ENCODE results near the gene CNN1.

Gene CNN1

GRCh38 chr19:11504502-11505031, 34.1 kb upstream of the CNN1 start:
- H3K4me3 ChIP-seq, result peak overlapping the region; percentile 93
- no peak overlapping the region for H3K9ac ChIP-seq (ENCODE audit: insufficient read length)
- no peaks in the 10 kb centered on the region for H3K36me3 ChIP-seq (ENCODE audit: insufficient read depth, low read length)
- TF ChIP-seq FOXP2 (optimal IDR thresholded peaks at IDR 0.05; ENCODE audit: control extremely low read depth, extremely low read length, insufficient read depth), result no peak
- no peak for TF ChIP-seq EZH2 (IDR thresholded peaks at IDR 0.05)
- TF ChIP-seq POLR2AphosphoS5 (IDR thresholded peaks at IDR 0.05; ENCODE audit: borderline replicate concordance, low read depth, low read length), result no peak
- peak overlapping the region; percentile 69 for H3K27ac ChIP-seq
- H3K9me3 ChIP-seq (ENCODE audit: low read depth, low read length), result no peaks in the 10 kb centered on the region
- no peak for DNase-seq (ENCODE audit: low read depth, low spot score)

GRCh38 chr19:11505032-11505503, 33.6 kb upstream of the CNN1 start:
- Histone ChIP-seq H3K9me3 (ENCODE audit: low read depth, low read length) (no peaks in the 10 kb centered on the region), H3K36me3 (ENCODE audit: insufficient read depth, low read length) (no peaks in the 10 kb centered on the region), H3K4me3 (peak overlapping the region; percentile 93), H3K27ac (peak overlapping the region; percentile 84), H3K9ac (ENCODE audit: insufficient read length) (peak overlapping the region; percentile 81)
- TF ChIP-seq EZH2 (IDR thresholded peaks at IDR 0.05) (no peak), FOXP2 (optimal IDR thresholded peaks at IDR 0.05; ENCODE audit: control extremely low read depth, extremely low read length, insufficient read depth) (no peak), POLR2AphosphoS5 (IDR thresholded peaks at IDR 0.05; ENCODE audit: borderline replicate concordance, low read depth, low read length) (no peak; the same call in 1 of the 2 replicates)
- DNase-seq (ENCODE audit: low read depth, low spot score), result peak; percentile 50

- H3K4me3 ChIP-seq, result peak within 1 kb of the TSS; percentile 93
- DNase-seq (ENCODE audit: low read depth, low spot score), result peak; percentile 81
- peak within 1 kb of the TSS; percentile 81 for H3K9ac ChIP-seq (ENCODE audit: insufficient read length)
Measured at GRCh38 chr19:11505504-11506100, 33.0 kb upstream of the CNN1 start, which contains the start of gene ZNF653. Gene ZNF653 (minus strand): TSS chr19:11505839. CDS start chr19:11505786, 53 bp downstream.

GRCh38 chr19:11506101-11506555, 32.5 kb upstream of the CNN1 start:
- no peak for DNase-seq (ENCODE audit: low read depth, low spot score)
- peak overlapping the region; percentile 68 for H3K27ac ChIP-seq
- H3K9ac ChIP-seq (ENCODE audit: insufficient read length), result peak overlapping the region; percentile 47
- no peaks in the 10 kb centered on the region for H3K9me3 ChIP-seq (ENCODE audit: low read depth, low read length)
- H3K36me3 ChIP-seq (ENCODE audit: insufficient read depth, low read length), result no peaks in the 10 kb centered on the region; the same call in 1 of the 2 replicates
- TF ChIP-seq EZH2 (IDR thresholded peaks at IDR 0.05) (no peak), POLR2AphosphoS5 (IDR thresholded peaks at IDR 0.05; ENCODE audit: borderline replicate concordance, low read depth, low read length) (no peak), FOXP2 (optimal IDR thresholded peaks at IDR 0.05; ENCODE audit: control extremely low read depth, extremely low read length, insufficient read depth) (no peak)
- H3K4me3 ChIP-seq, result peak overlapping the region; percentile 93

More at GRCh38 chr19:11505504-11506100, 33.0 kb upstream of the CNN1 start, which contains the start of gene ZNF653:
- no peaks in the 10 kb centered on the region for H3K9me3 ChIP-seq (ENCODE audit: low read depth, low read length)
- TF ChIP-seq EZH2 (IDR thresholded peaks at IDR 0.05), result no peak
- TF ChIP-seq FOXP2 (optimal IDR thresholded peaks at IDR 0.05; ENCODE audit: control extremely low read depth, extremely low read length, insufficient read depth), result no peak
- peak; percentile 70 for TF ChIP-seq POLR2AphosphoS5 (IDR thresholded peaks at IDR 0.05; ENCODE audit: borderline replicate concordance, low read depth, low read length)
- no peaks in the 10 kb centered on the region for H3K36me3 ChIP-seq (ENCODE audit: insufficient read depth, low read length)
- H3K27ac ChIP-seq, result peak within 1 kb of the TSS; percentile 84

GRCh38 chr19:11506967-11507366, 31.7 kb upstream of the CNN1 start:
- TF ChIP-seq POLR2AphosphoS5 (IDR thresholded peaks at IDR 0.05; ENCODE audit: borderline replicate concordance, low read depth, low read length), result no peak
- no peak for TF ChIP-seq FOXP2 (optimal IDR thresholded peaks at IDR 0.05; ENCODE audit: control extremely low read depth, extremely low read length, insufficient read depth)
- no peaks in the 10 kb centered on the region; the same call in 1 of the 2 replicates for H3K36me3 ChIP-seq (ENCODE audit: insufficient read depth, low read length)
- H3K9ac ChIP-seq (ENCODE audit: insufficient read length), result no peak overlapping the region
- no peak for DNase-seq (ENCODE audit: low read depth, low spot score)
- H3K27ac ChIP-seq, result no peak overlapping the region
- H3K4me3 ChIP-seq, result no peak overlapping the region
- H3K9me3 ChIP-seq (ENCODE audit: low read depth, low read length), result no peaks in the 10 kb centered on the region

DNA sequence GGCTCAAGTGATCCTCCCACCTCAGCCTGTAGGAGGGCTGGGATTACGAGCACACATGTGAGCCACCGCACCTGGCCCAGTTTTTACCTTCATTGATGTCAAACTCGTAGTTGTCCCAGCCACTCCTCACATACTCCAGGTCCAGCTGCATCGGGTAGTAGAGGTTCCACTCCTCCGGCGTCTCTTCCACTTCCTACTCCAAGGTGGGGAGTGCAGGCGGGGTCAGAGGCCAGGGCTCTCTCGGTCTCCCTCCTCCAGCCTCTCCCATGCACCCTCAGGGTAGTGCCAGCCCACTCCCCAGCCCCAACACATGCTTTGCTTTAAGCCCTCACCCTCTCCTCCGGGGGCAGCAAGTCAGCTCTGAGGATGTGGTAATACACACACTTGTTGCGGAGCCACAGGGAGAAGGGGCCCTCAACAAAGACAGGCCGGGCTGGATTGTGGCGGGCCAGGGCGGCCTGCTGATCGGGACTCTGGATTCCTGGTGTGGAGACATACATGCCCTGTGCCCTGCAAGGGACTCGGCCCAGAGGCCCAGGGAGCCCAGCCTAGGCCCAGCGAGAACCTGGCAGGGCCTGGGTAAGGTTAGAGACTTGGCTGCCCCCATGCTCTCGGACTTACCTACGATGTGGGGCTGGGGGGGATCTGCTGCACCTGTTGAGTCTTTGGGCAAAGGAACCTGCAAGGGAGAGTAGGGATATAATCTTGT, 31.1 kb upstream of the CNN1 start:
- TF ChIP-seq FOXP2 (optimal IDR thresholded peaks at IDR 0.05; ENCODE audit: control extremely low read depth, extremely low read length, insufficient read depth), result no peak
- TF ChIP-seq EZH2 (IDR thresholded peaks at IDR 0.05), result no peak
- TF ChIP-seq POLR2AphosphoS5 (IDR thresholded peaks at IDR 0.05; ENCODE audit: borderline replicate concordance, low read depth, low read length), result no peak
- Histone ChIP-seq H3K9me3 (ENCODE audit: low read depth, low read length) (no peaks in the 10 kb centered on the region), H3K4me3 (no peak overlapping the region), H3K27ac (no peak overlapping the region), H3K36me3 (ENCODE audit: insufficient read depth, low read length) (no peaks in the 10 kb centered on the region; the same call in 1 of the 2 replicates), H3K9ac (ENCODE audit: insufficient read length) (no peak overlapping the region)
- no peak for DNase-seq (ENCODE audit: low read depth, low spot score)

DNA sequence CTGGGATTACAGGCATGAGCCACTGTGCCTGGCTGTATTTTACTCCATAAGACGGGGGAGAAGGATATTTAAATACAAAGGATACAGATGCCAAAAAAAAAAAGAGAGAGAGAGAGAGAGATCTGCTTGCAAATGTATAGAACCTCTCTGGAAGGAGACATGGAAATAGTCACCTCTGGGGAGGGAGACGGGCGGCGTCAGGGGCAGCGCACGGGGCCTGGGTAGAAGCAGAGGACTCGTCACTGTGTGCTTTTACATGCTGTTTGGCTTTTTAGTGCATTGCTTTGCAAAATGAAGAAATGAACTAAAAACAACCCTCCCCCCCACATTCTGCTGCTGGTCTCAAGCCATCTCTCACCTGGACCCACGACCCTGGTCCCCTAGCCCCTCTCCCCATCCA, 28.2 kb upstream of the CNN1 start:
- DNase-seq (ENCODE audit: low read depth, low spot score), result no peak
- Histone ChIP-seq H3K27ac (no peak overlapping the region), H3K9ac (ENCODE audit: insufficient read length) (no peak overlapping the region), H3K9me3 (ENCODE audit: low read depth, low read length) (no peaks in the 10 kb centered on the region), H3K36me3 (ENCODE audit: insufficient read depth, low read length) (no peaks in the 10 kb centered on the region; the same call in 1 of the 2 replicates), H3K4me3 (no peak overlapping the region)
- TF ChIP-seq FOXP2 (optimal IDR thresholded peaks at IDR 0.05; ENCODE audit: control extremely low read depth, extremely low read length, insufficient read depth), result no peak
- TF ChIP-seq EZH2 (IDR thresholded peaks at IDR 0.05), result no peak
- no peak for TF ChIP-seq POLR2AphosphoS5 (IDR thresholded peaks at IDR 0.05; ENCODE audit: borderline replicate concordance, low read depth, low read length)

DNA sequence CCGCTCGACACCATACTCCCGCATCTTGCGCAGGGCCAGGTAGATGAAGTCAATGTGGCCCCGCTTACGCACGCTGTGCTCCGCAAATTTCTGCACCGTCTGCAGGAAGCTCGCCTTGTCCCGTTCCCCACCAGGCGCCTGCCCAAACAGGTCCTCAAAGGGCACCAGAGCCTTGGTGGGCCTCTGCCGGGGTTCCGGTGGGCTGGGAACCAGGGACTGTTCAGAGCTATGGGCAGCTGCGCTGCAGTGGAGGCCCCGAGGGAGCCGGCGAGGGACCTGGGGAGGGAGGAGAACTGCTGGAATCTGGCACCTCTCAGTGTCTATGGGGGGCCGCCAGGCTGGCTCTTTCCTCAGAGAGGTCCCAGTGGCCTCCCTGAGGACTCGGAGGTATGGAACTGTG, 24.7 kb upstream of the CNN1 start:
- Histone ChIP-seq H3K9me3 (ENCODE audit: low read depth, low read length) (no peaks in the 10 kb centered on the region), H3K4me3 (no peak overlapping the region), H3K9ac (ENCODE audit: insufficient read length) (no peak overlapping the region), H3K27ac (no peak overlapping the region), H3K36me3 (ENCODE audit: insufficient read depth, low read length) (no peaks in the 10 kb centered on the region; the same call in 1 of the 2 replicates)
- TF ChIP-seq EZH2 (IDR thresholded peaks at IDR 0.05) (no peak), POLR2AphosphoS5 (IDR thresholded peaks at IDR 0.05; ENCODE audit: borderline replicate concordance, low read depth, low read length) (no peak), FOXP2 (optimal IDR thresholded peaks at IDR 0.05; ENCODE audit: control extremely low read depth, extremely low read length, insufficient read depth) (no peak)
- DNase-seq (ENCODE audit: low read depth, low spot score), result no peak
